ENCODE data around the gene CA10.

- no peak for TF ChIP-seq CTCF (IDR thresholded peaks at IDR 0.05; ENCODE audit: low read depth, low read length, poor library complexity, severe bottlenecking)
- no peak for TF ChIP-seq EZH2phosphoT487 (IDR thresholded peaks at IDR 0.05; ENCODE audit: borderline replicate concordance, low read length)
Observed at GRCh38 chr17:52071712-52072111, 86.8 kb downstream of the CA10 start.

All from DOHH2 (cell line).